IPS-15b (cell line): Measurements from ENCODE around the gene PIK3CA.
"Not testable (repeated sequence)": the region's sequence is repeated elsewhere in the genome, so short reads cannot be mapped to it uniquely, and the experiment has no call there.

Experiments
- H3K27me3 ChIP-seq: one replicate; pipeline ENCODE4 v1.6.1; 2013; ENCODE audit warnings: low read length; ENCODE audit not compliant: control insufficient read depth, insufficient read depth
- H3K36me3 ChIP-seq: one replicate; pipeline ENCODE4 v1.6.1; 2013; ENCODE audit warnings: low read length; ENCODE audit not compliant: control insufficient read depth, insufficient read depth
- H3K4me1 ChIP-seq: one replicate; pipeline ENCODE4 v1.6.1; 2013; ENCODE audit warnings: mild to moderate bottlenecking, low read length; ENCODE audit not compliant: control insufficient read depth, insufficient read depth
- H3K4me3 ChIP-seq: one replicate; pipeline ENCODE4 v1.5.1; 2013; ENCODE audit warnings: low read depth, low read length
- H3K9ac ChIP-seq: one replicate; pipeline ENCODE4 v1.6.1; 2013; ENCODE audit warnings: low read depth, mild to moderate bottlenecking, low read length
- H3K9me3 ChIP-seq: one replicate; pipeline ENCODE4 v1.6.1; 2013; ENCODE audit warnings: mild to moderate bottlenecking, low read length; ENCODE audit not compliant: control insufficient read depth, insufficient read depth

The PIK3CA gene

DNA sequence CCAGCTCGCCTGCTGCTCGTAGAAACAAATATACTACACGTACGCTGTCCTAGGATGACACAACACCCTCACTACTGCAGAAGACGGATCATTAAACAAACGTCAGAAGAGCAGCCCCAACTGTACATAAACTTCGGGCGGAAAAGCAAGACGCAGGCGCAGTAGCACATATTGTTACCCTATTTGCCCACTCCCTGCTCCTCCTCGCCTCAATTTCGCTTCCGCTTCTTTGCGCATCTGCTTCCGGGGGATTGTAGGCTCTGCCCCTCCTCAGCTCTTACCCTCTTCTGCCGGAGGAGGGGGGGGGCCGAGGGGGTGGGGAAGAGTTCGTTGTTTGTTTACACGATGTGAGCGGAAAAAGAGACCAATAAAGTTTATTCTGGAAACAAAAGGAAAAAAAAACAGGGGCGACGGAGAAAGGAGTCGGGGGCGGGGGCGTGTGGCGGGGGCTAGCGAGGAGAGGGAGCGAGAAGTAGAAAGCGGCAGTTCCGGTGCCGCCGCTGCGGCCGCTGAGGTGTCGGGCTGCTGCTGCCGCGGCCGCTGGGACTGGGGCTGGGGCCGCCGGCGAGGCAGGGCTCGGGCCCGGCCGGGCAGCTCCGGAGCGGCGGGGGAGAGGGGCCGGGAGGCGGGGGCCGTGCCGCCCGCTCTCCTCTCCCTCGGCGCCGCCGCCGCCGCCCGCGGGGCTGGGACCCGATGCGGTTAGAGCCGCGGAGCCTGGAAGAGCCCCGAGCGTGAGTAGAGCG lies at the start of gene PIK3CA:
Gene PIK3CA (plus strand): TSS at position 485 of the 743 bp plus-strand sequence. CDS start 50,469 bp downstream, outside the sequence.
- peak within 1 kb of the TSS; percentile 68 for H3K9ac ChIP-seq
- H3K27me3 ChIP-seq = no peaks in the 10 kb centered on the region
- no peaks in the 10 kb centered on the region for H3K36me3 ChIP-seq
- peak within 1 kb of the TSS; percentile 95 for H3K4me3 ChIP-seq
- no peaks in the 10 kb centered on the region for H3K9me3 ChIP-seq
- peaks cover 3% of the 10 kb centered on the region for H3K4me1 ChIP-seq

GRCh38 chr3:179098388-179099077 lies 49.6 kb upstream of the PIK3CA start:
- no peaks in the 10 kb centered on the region for H3K36me3 ChIP-seq
- H3K4me3 ChIP-seq = no peak overlapping the region
- no peak overlapping the region for H3K9ac ChIP-seq
- H3K27me3 ChIP-seq = no peaks in the 10 kb centered on the region
- no peaks in the 10 kb centered on the region for H3K9me3 ChIP-seq
- no peaks in the 10 kb centered on the region for H3K4me1 ChIP-seq

DNA sequence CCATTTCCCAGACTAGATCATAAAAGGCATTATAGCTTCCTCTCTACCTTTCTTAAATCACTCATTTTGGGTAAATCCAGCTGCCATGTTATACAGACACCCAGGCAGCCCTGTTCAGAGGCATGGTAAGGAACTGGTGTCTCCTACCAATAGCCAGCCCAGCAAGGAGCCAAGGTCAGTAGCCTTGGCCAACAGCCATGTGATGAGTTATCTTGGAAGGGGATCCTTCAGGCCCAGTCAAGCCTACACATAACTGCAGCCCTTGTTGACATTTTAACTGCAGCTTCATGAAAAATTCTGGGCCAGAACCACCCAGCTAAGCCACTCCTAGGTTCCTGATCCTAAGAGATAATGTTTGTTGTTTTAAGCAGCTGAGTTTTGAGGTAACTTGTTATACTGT lies 47.5 kb upstream of the PIK3CA start:
- no peaks in the 10 kb centered on the region for H3K27me3 ChIP-seq
- no peak overlapping the region for H3K9ac ChIP-seq
- no peaks in the 10 kb centered on the region for H3K9me3 ChIP-seq
- no peak overlapping the region for H3K4me3 ChIP-seq
- no peaks in the 10 kb centered on the region for H3K36me3 ChIP-seq
- no peaks in the 10 kb centered on the region for H3K4me1 ChIP-seq

DNA sequence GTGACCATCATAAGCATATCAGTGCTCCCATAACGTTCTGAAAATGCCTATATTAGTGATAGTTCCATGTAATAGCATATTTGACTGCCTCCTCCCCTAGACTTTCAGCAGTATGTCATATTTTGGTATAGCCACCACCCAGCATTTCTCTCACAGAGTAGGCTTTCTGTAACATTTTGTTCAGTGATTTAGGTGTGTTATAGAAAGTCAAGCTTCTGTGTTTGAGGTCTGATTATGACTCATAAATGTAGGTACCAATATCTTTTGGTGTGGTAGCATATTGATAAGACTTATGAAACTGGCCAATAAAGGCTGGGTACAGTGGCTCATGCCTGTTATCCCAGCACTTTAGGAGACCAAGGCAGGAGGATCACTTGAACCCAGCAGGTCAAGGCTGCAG lies 42.3 kb upstream of the PIK3CA start:
- no peak overlapping the region for H3K9ac ChIP-seq
- no peaks in the 10 kb centered on the region for H3K9me3 ChIP-seq
- H3K27me3 ChIP-seq = no peaks in the 10 kb centered on the region
- H3K4me3 ChIP-seq = no peak overlapping the region
- H3K36me3 ChIP-seq = no peaks in the 10 kb centered on the region
- no peaks in the 10 kb centered on the region for H3K4me1 ChIP-seq

DNA sequence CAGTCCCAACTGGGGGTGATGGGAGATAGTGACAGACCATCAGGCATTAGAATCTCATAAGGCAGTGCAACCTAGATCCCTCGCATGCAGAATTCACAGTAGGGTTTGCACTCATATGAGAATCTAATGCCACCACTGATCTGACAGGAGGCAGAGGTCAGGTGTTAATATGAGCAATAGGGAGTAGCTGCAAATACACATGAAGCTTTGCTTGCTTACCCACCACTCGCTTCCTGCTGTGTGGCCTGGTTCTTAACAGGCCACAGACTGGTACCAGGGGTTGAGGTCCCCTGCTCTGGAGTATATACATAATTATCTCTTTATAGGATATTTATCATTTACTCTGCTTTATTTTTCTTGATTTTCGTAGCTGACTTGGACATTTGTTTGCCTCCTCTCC lies 40.5 kb upstream of the PIK3CA start:
- H3K27me3 ChIP-seq = no peaks in the 10 kb centered on the region
- H3K4me3 ChIP-seq = no peak overlapping the region
- H3K9ac ChIP-seq = no peak overlapping the region

GRCh38 chr3:179108086-179108485 lies 40.1 kb upstream of the PIK3CA start:
- Histone ChIP-seq H3K4me3 (no peak overlapping the region), H3K27me3 (no peaks in the 10 kb centered on the region), H3K9ac (no peak overlapping the region), H3K9me3 (no peaks in the 10 kb centered on the region), H3K4me1 (no peaks in the 10 kb centered on the region), H3K36me3 (no peaks in the 10 kb centered on the region)

More for the DNA sequence above, 40.5 kb upstream of the PIK3CA start:
- no peaks in the 10 kb centered on the region for H3K36me3 ChIP-seq
- no peaks in the 10 kb centered on the region for H3K4me1 ChIP-seq
- H3K9me3 ChIP-seq = no peaks in the 10 kb centered on the region

DNA sequence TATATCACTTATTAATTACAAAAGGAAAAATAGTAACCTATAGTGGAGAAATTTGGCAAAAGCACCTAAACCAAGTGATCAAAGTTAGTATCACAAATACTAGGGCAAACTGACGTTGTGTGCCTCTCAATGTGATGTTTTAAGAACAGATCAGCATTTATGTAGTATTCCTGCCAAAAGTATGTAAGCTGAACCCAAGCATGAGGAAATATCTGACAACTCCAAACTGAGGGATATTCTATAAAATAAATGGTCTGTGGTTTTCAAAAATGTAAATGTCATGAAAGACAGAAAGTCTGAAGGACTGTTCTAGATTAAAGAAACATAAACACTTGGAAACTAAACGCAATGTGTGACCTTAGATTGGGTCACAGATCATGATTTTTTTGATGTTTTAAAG lies 34.3 kb upstream of the PIK3CA start:
- Histone ChIP-seq H3K9me3 (no peaks in the 10 kb centered on the region), H3K9ac (no peak overlapping the region), H3K27me3 (no peaks in the 10 kb centered on the region), H3K36me3 (no peaks in the 10 kb centered on the region), H3K4me3 (no peak overlapping the region), H3K4me1 (no peaks in the 10 kb centered on the region)

- H3K36me3 ChIP-seq, H3K4me3 ChIP-seq, H3K4me1 ChIP-seq: not testable (repeated sequence)
These were observed 32.7 kb upstream of the PIK3CA start for GRCh38 chr3:179115444-179115843.

DNA sequence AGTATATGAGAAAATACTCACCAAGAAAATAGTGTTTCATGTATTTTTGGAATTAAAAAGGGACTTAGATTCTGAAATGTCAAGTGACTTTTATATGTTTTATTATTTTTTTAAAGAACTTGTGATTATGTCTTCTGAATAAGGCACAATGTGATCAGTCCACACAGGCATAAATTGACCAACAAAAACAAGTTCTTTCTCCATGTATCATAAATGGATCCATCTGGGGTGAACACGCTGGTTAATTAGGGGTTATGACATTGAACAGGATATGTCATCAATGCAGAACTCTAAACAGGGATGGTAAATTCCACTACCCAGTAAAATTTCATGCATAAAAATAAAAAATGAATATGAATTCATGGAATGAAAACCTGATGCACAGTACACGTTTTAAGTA lies 31.3 kb upstream of the PIK3CA start:
- no peaks in the 10 kb centered on the region for H3K4me1 ChIP-seq
- H3K9me3 ChIP-seq = no peaks in the 10 kb centered on the region
- no peaks in the 10 kb centered on the region for H3K36me3 ChIP-seq
- H3K27me3 ChIP-seq = no peaks in the 10 kb centered on the region
- no peak overlapping the region for H3K9ac ChIP-seq
- no peak overlapping the region for H3K4me3 ChIP-seq

More at GRCh38 chr3:179115444-179115843, 32.7 kb upstream of the PIK3CA start:
- not testable (repeated sequence) for H3K9me3 ChIP-seq, H3K27me3 ChIP-seq, H3K9ac ChIP-seq

GRCh38 chr3:179132191-179132890 lies 15.8 kb upstream of the PIK3CA start:
- H3K4me1 ChIP-seq, H3K27me3 ChIP-seq, H3K36me3 ChIP-seq, H3K9me3 ChIP-seq, H3K4me3 ChIP-seq, H3K9ac ChIP-seq: not testable (repeated sequence)

DNA sequence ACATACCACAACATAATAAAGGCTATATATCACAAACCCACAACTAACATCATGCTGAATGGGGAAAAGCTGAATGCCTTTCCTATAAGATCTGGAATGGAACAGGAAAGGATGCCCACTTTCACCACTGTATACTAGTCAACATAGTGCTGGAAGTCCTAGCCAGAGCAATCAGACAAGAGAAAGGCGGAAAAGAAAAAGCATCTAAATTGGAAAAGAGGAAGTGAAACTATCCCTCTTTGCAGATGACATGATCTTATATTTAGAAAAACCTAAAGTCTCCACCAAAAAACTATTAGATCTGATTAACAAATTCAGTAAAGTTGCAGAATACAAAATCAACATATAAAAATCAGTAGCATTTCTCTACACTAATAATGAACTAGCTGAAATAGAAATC lies 14.6 kb upstream of the PIK3CA start:
- Histone ChIP-seq H3K9me3 (no peaks in the 10 kb centered on the region), H3K27me3 (no peaks in the 10 kb centered on the region), H3K9ac (no peak overlapping the region), H3K4me3 (no peak overlapping the region), H3K36me3 (no peaks in the 10 kb centered on the region), H3K4me1 (no peaks in the 10 kb centered on the region)

- H3K4me3 ChIP-seq = no peak overlapping the region
- no peaks in the 10 kb centered on the region for H3K4me1 ChIP-seq
- no peak overlapping the region for H3K9ac ChIP-seq
- H3K36me3 ChIP-seq = no peaks in the 10 kb centered on the region
- no peaks in the 10 kb centered on the region for H3K9me3 ChIP-seq
- no peaks in the 10 kb centered on the region for H3K27me3 ChIP-seq
These were observed 12.0 kb upstream of the PIK3CA start for GRCh38 chr3:179136195-179136594.
